GM12891 (cell line): ENCODE data around the gene IMMP2L.

Source experiments
- PAX5 ChIP-seq: IDR thresholded peaks from 2 replicates; pipeline ENCODE4 v1.6.1; 2011; ENCODE audit warnings: low read length, moderate library complexity, mild to moderate bottlenecking; ENCODE audit not compliant: insufficient read depth, severe bottlenecking
- POLR2A ChIP-seq: IDR thresholded peaks from 2 replicates; pipeline ENCODE4 v1.6.1; 2011; ENCODE audit warnings: low read depth, low read length, control low read depth
- POLR2AphosphoS5 ChIP-seq: IDR thresholded peaks from 2 replicates; pipeline ENCODE4 v1.6.1; 2011; ENCODE audit warnings: low read depth, low read length, control low read depth
- POU2F2 ChIP-seq: IDR thresholded peaks from 2 replicates; pipeline ENCODE4 v1.6.1; 2011; ENCODE audit warnings: low read depth, mild to moderate bottlenecking, control low read depth, low read length, moderate library complexity
- TAF1 ChIP-seq: IDR thresholded peaks from 2 replicates; pipeline ENCODE4 v1.6.1; 2011; ENCODE audit warnings: low read depth, low read length, control low read depth

- TF ChIP-seq POLR2A (no peak), TAF1 (no peak), PAX5 (no peak), POLR2AphosphoS5 (no peak), POU2F2 (no peak)
These were observed 125.7 kb downstream of the IMMP2L start for GRCh38 chr7:111436608-111437007.
